ENCODE results near the gene ACOX2. TPM values are rescaled to one million over a fixed set of nuclear protein-coding genes. Genes with fewer than 3 reads are reported as not detected.
"Not testable (repeated sequence)": the region's sequence is repeated elsewhere in the genome, so short reads cannot be mapped to it uniquely, and the experiment has no call there.

The ACOX2 gene
- total RNA-seq, 3 donors from 2014 or later (not counting 1 experiment from before 2014, with no cell fraction given), result not detected

DNA sequence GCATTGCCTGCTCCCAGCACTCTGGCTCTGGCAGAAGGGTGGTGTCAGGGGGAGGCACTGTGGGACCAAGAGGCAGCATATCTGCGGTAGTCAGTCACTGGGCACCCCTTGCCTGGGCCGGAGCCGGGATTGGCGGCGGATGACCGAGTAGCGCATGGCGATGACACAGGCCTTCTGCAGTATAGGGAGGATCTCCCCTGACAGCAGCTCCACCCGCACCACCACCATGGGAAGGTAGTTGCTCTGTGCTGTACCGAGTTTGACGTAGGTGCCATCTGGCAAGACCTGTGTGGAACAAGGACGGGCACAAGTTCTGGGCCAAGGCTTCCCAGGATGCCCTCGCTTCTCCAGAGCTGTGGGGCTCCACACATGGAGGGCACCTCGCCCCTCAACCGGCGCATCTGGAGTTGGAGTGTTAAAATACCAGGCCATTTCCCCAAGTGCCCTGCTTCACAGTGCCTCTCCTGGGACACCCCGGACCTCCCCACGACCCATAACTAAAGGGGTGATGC is 6.6 kb downstream of the ACOX2 start:
- Mint-ChIP-seq H3K27me3 (ENCODE audit: low read depth in 2 of 2) (peaks cover 0 to 3% of the 10 kb centered on the region in 2 donors), H3K9me3 (no peaks in the 10 kb centered on the region), H3K4me3 (no peak overlapping the region), H3K4me1 (peaks cover 8 to 10% of the 10 kb centered on the region in 2 donors), H3K36me3 (no peaks in the 10 kb centered on the region), H3K27ac (no peak overlapping the region)
- WGBS (ENCODE audit: insufficient coverage), result 90% methylated on average over 18 of the region's 18 CpGs
- no peak for ATAC-seq
- H3K4me3 ChIP-seq (ENCODE audit: low read length), result no peak overlapping the region
- intact Hi-C loops (cut with micrococcal nuclease), result loop anchor here (5.0 kb wide), 1 partner anchor 343 kb away; no protein-coding TSS in a partner anchor
- peaks cover 9% of the 10 kb centered on the region for H3K4me1 ChIP-seq (ENCODE audit: control insufficient read depth, insufficient read depth, low read length)
- no peak overlapping the region for H3K27ac ChIP-seq (ENCODE audit: low read length)
- H3K9me3 ChIP-seq (ENCODE audit: control insufficient read depth, insufficient read depth, low read length), result no peaks in the 10 kb centered on the region
- no peak for DNase-seq
- no peaks in the 10 kb centered on the region for H3K36me3 ChIP-seq (ENCODE audit: control insufficient read depth, insufficient read depth, low read length)
- no peak for TF ChIP-seq CTCF (IDR thresholded peaks at IDR 0.05)
- no peaks in the 10 kb centered on the region for H3K27me3 ChIP-seq (ENCODE audit: control insufficient read depth, insufficient read depth, low read length)

DNA sequence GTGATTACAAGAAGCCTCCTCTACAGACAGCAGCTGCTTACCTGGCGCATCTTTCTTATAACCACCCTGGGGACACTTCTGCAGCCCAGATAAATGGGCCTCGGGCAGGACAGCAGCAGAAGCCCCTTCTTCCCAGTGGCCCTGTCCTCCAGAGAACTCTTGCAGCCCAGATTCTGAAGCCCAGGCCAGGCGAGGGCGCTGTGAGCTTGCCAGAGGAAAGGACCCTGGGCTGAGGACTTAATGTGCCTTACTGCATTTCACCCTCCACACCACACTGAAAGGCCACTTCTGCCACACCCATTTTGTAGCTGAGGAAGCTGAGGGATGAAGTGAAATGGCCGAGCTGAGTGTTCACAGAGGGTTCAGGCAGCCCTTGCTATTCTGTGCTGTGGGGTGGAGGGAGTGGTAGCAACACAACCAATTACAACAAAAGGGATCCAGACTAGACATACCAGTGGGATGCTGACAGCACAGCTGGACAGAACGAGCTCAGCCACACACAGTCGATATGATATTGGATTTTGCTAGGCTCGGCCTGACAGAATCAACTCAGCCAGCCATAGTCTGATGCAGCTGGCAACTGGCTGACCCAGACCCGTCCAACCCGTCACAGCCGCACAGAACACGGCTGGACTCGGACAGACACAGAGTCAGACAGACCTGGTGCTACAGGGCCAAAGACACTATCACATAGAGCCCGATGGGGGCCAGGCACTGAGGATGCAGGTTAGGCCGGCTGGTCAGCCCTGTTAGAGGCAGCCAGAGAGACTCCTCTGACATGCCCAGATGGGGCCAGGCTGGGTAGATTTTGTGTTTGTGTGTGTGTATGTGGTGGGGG is 7.3 kb downstream of the ACOX2 start:
- Mint-ChIP-seq H3K4me3 (no peak overlapping the region), H3K27me3 (ENCODE audit: low read depth in 2 of 2) (peaks cover 0 to 3% of the 10 kb centered on the region in 2 donors), H3K4me1 (peaks cover 8 to 10% of the 10 kb centered on the region in 2 donors), H3K9me3 (no peaks in the 10 kb centered on the region), H3K27ac (no peak overlapping the region), H3K36me3 (no peaks in the 10 kb centered on the region)
- no peak overlapping the region for H3K27ac ChIP-seq (ENCODE audit: low read length)
- no peak for ATAC-seq
- H3K36me3 ChIP-seq (ENCODE audit: control insufficient read depth, insufficient read depth, low read length), result no peaks in the 10 kb centered on the region
- H3K9me3 ChIP-seq (ENCODE audit: control insufficient read depth, insufficient read depth, low read length), result no peaks in the 10 kb centered on the region
- no peaks in the 10 kb centered on the region for H3K27me3 ChIP-seq (ENCODE audit: control insufficient read depth, insufficient read depth, low read length)
- TF ChIP-seq CTCF (IDR thresholded peaks at IDR 0.05), result no peak
- DNase-seq, result no peak
- intact Hi-C loops (cut with micrococcal nuclease), result loop anchor here (5.0 kb wide), 1 partner anchor 342 kb away; no protein-coding TSS in a partner anchor
- H3K4me1 ChIP-seq (ENCODE audit: control insufficient read depth, insufficient read depth, low read length), result peaks cover 9% of the 10 kb centered on the region
- H3K4me3 ChIP-seq (ENCODE audit: low read length), result no peak overlapping the region
- WGBS (ENCODE audit: insufficient coverage), result 93% methylated on average over 14 of the region's 15 CpGs

DNA sequence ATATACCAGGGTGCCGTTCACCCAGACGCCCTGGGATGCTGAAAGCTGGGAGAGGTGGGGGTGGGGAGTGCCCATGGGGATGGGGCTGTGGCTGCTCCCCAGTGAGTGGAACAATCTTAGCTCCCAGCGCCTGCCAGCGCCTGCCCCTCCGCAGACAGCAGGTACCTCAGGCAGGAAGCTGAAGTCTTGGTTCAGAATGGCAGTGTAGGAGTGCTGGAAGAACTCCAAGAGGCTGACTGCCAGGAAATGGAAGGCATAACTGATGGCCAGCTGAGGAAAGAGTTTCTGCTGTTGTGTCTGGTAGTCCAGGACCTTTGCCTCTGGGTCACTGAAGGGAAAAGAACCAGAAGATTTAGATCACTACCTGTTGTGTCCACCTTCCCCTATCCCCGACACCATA is 8.4 kb downstream of the ACOX2 start:
- TF ChIP-seq CTCF (IDR thresholded peaks at IDR 0.05), result no peak
- no peaks in the 10 kb centered on the region for H3K36me3 ChIP-seq (ENCODE audit: control insufficient read depth, insufficient read depth, low read length)
- ATAC-seq (no peak), DNase-seq (no peak)
- WGBS (ENCODE audit: insufficient coverage), result 49% methylated on average over 6 of the region's 6 CpGs
- intact Hi-C loops (cut with micrococcal nuclease), result no loop called here
- Mint-ChIP-seq H3K9me3 (no peaks in the 10 kb centered on the region), H3K4me1 (peaks cover 8 to 10% of the 10 kb centered on the region in 2 donors), H3K4me3 (no peak overlapping the region), H3K27ac (no peak overlapping the region), H3K27me3 (ENCODE audit: low read depth in 2 of 2) (peaks cover 0 to 3% of the 10 kb centered on the region in 2 donors), H3K36me3 (no peaks in the 10 kb centered on the region)
- H3K4me3 ChIP-seq (ENCODE audit: low read length), result no peak overlapping the region
- no peaks in the 10 kb centered on the region for H3K9me3 ChIP-seq (ENCODE audit: control insufficient read depth, insufficient read depth, low read length)
- no peak overlapping the region for H3K27ac ChIP-seq (ENCODE audit: low read length)
- H3K27me3 ChIP-seq (ENCODE audit: control insufficient read depth, insufficient read depth, low read length), result no peaks in the 10 kb centered on the region
- H3K4me1 ChIP-seq (ENCODE audit: control insufficient read depth, insufficient read depth, low read length), result peaks cover 9% of the 10 kb centered on the region

DNA sequence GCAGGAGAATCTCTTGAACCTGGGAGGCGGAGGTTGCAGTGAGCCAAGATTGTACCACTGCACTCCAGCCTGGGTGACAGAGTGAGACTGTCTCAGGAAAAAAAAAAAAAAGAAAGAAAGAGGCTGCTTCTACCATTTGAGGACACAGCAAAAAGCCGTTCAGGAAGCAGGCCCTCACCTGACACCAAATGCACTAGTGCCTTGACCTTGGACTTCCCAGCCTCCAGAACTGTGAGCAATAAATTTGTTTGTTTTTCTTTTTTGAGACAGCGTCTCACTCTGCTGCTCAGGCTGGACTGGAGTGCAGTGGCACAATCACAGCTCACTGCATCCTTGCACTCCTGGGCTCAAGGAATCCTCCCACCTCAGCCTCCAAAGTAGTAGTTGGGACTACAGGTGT is 9.6 kb downstream of the ACOX2 start:
- intact Hi-C loops (cut with micrococcal nuclease); H3K9me3 Mint-ChIP-seq; H3K4me1 ChIP-seq (ENCODE audit: control insufficient read depth, insufficient read depth, low read length); H3K36me3 Mint-ChIP-seq; ATAC-seq; H3K27me3 ChIP-seq (ENCODE audit: control insufficient read depth, insufficient read depth, low read length); H3K36me3 ChIP-seq (ENCODE audit: control insufficient read depth, insufficient read depth, low read length); H3K27ac Mint-ChIP-seq; H3K27ac ChIP-seq (ENCODE audit: low read length); H3K27me3 Mint-ChIP-seq (ENCODE audit: low read depth in 2 of 2); H3K4me3 Mint-ChIP-seq; H3K4me3 ChIP-seq (ENCODE audit: low read length); H3K9me3 ChIP-seq (ENCODE audit: control insufficient read depth, insufficient read depth, low read length); H3K4me1 Mint-ChIP-seq; DNase-seq: not testable (repeated sequence)
- WGBS (ENCODE audit: insufficient coverage), result 94% methylated on average over 3 of the region's 3 CpGs

Data from natural killer cell (primary cell).